LNCaP clone FGC (cell line): Measurements from ENCODE around the gene NTNG2.
"Not testable (repeated sequence)": the region's sequence is repeated elsewhere in the genome, so short reads cannot be mapped to it uniquely, and the experiment has no call there.

Experiments used
- DNase-seq: peaks from one replicate; pipeline ENCODE4 v3.0.0-alpha.2; 2011; ENCODE audit warnings: low read depth
- H3K4me3 ChIP-seq: 2 replicates; pipeline ENCODE4 v1.5.1; 2011; ENCODE audit warnings: mild to moderate bottlenecking, low read depth, low read length, control low read depth
- TF ChIP-seq, protein P1 (sequence below): IDR thresholded peaks from 2 replicates; pipeline ENCODE4 v1.5.1; 2012; ENCODE audit warnings: mild to moderate bottlenecking; ENCODE audit not compliant: control insufficient read depth, insufficient read depth; ENCODE audit errors: extremely low read depth

Gene NTNG2

DNA sequence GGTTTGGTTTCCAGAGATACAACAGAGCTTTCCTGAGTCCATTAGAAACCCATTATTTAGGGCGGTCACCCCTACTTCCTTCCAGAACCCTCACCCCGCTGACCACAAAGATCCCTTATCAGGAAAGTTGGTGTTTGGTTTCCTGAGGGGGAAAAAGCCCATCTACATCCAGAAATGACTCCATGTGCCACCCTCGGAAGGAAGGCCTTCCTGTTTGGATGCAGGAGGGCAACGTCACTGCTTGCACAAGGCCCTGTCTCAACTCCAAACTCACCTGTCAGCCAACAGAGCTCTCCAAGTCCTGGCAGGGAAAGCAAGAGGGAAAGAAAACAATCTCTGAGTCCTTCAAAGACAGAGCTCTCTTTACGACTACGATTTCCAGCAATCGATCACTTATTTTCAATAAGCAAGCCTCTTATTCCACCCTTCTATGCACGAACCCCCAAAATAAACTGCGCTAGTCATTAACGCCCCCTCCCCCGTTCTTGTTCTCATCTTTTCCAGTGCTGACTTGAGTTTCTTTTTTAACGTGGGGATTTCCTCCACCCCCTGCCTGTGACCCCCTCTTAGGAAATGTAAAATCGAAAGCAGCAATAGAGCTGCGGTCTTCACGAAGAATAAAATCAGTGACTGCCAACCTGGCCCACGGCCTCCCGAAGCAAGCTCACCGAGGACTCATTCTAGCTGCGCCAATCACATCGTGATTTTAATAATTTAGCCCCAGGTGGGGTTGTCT, 35.7 kb upstream of the NTNG2 start:
- TF ChIP-seq, protein P1, sequence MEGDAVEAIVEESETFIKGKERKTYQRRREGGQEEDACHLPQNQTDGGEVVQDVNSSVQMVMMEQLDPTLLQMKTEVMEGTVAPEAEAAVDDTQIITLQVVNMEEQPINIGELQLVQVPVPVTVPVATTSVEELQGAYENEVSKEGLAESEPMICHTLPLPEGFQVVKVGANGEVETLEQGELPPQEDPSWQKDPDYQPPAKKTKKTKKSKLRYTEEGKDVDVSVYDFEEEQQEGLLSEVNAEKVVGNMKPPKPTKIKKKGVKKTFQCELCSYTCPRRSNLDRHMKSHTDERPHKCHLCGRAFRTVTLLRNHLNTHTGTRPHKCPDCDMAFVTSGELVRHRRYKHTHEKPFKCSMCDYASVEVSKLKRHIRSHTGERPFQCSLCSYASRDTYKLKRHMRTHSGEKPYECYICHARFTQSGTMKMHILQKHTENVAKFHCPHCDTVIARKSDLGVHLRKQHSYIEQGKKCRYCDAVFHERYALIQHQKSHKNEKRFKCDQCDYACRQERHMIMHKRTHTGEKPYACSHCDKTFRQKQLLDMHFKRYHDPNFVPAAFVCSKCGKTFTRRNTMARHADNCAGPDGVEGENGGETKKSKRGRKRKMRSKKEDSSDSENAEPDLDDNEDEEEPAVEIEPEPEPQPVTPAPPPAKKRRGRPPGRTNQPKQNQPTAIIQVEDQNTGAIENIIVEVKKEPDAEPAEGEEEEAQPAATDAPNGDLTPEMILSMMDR: no peak
- H3K4me3 ChIP-seq: no peak overlapping the region
- no peak for DNase-seq

DNA sequence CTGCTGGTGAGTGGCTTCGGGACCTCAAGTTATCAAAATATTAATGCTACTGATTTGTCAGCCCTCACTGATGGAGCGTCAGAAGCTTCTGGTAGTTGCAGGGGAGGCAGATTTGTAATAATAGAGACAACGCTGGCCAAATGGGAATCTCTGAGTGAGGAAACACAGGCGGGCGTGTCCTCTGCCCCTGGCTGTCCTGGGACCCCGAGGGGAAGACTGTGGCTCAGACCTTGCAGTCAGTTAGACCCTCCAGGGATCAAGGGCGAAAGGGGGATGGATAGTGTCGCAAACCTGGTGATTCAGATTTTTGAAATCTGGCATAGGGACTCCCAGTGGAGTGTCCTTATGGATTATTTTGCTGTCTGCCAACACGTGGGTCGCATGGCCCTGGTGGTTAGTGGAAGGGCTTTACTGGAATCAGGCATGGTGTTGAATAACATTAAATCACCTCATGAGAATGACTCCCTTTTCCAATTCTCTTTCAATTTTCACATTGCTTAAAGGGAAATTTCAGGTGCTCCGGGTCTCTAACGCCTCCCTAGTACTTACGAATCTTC, 35.1 kb upstream of the NTNG2 start:
- no peak overlapping the region for H3K4me3 ChIP-seq
- TF ChIP-seq, protein P1: no peak
- DNase-seq: no peak

DNA sequence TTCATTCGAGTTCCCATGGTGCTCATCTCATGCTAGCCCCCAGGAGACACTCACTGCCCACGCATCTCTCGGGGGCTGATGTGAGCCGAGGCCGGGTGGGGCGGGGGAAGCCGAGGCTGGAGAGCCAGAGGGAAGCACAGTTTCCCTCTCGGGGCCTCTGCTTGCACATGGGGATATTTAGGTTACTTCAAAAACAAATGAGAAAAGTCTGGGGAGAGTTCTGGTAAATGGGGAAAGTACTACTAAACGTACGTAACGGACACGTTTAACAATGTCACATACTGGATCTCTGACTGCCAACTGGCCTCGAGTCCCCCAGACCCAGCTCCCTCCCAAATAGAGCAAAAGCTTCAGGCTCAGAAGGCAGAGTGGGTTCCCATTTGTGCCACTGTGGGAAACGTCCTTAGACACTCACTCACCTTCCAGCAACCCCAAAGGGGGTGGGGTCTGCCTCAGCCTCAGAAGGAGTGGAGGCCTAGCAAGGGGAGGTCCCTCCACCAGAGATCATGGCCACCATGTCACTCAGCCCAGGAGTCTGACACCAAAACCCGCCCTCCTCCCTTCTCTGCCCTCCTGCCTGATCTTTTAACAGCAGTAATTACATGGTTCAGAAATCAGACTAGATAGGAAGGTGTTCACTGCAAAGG, 33.8 kb upstream of the NTNG2 start:
- DNase-seq: no peak
- H3K4me3 ChIP-seq: no peak overlapping the region
- TF ChIP-seq, protein P1: no peak

DNA sequence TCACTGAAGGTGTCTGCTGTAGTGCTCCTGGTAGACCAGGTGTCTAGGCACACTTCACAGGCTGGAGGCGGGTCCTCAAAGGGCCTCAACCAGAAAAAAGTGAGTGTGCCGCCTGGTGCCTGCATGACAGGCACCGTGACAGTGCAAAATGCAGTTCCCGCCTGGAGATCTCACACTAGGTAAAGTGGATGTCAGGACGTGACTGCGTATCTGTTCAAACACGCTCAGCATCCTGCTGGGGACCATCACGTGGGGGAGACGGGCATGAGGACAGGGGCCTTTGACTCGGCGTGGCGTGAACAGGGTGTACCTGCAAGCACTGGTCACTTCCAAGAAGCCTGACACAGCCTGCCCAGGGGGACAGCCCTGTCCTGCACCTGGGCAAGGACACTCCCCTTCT, 32.3 kb upstream of the NTNG2 start:
- TF ChIP-seq, protein P1: no peak
- H3K4me3 ChIP-seq: no peak overlapping the region
- DNase-seq: no peak

DNA sequence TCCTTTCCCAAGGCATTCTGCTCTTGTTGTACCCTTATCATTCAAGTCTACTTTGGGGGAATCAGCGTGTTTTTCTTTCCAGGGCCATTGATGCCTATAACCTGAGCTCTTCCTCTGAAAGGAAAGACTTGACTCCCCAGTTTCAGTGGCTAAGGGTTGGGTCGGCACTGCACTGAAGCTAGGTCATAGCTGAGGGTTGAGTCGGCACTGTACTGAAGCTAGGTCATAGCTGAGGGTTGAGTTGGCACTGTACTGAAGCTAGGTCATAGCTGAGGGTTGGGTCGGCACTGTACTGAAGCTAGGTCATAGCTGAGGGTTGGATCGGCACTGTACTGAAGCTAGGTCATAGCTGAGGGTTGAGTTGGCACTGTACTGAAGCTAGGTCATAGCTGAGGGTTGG, 27.8 kb upstream of the NTNG2 start:
- not testable (repeated sequence) for H3K4me3 ChIP-seq, DNase-seq

DNA sequence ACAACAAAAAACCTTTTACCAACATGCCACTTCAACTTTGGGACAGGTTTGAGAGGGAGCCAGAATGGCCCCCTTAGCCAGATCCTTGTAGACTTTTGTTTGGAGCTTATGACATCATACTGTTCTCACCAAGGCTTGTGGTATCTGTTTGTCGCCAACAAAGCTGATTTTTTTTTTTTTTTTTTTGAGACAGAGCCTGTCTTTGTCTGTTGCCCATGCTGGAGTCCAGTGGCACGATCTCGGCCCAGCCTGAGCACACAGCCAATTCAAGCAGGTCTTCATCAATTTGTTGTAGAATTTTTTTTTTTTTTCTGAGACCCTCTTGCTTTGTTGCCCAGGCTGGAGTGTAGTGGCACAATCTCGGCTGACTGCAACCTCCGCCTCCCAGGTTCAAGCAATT, 26.4 kb upstream of the NTNG2 start:
- no peak for DNase-seq
- TF ChIP-seq, protein P1: no peak
- no peak overlapping the region for H3K4me3 ChIP-seq

DNA sequence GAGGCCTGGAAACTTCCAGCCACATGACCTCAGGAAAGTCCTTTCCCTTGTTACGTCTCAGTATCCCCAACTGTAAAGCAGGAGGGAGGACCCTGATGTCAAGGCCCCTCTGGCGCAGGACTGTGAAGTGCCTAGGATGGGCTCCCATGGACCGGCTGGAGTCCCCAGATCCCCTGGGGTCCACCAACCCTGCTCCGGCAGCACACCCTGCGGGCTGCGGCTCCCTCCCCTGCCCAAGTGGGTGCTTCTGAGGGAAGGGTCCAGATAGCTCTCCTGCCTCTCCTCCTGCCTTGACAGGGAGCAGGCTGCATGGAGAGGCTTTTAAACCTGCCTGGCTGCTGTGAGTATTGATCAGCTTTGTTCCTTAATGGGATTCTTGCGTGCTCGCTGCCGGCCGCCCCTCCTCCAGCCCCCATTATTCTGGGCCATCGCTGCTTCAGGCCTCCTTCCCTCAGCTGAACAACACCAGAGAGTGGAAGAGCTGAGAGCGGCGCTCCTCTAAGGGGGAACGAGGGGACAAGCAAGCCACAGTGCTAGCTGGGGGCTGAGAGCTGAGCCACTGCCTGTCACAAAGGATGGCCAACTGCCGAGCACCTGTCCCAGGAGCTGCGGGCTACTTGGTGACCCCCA, 25.6 kb upstream of the NTNG2 start:
- H3K4me3 ChIP-seq: no peak overlapping the region
- no peak for DNase-seq
- TF ChIP-seq, protein P1: no peak
